ENCODE data around the gene SULT1A1. TPM values are rescaled to one million over a fixed set of nuclear protein-coding genes. Genes with fewer than 3 reads are reported as not detected.
"Not testable (repeated sequence)": the region's sequence is repeated elsewhere in the genome, so short reads cannot be mapped to it uniquely, and the experiment has no call there.

The SULT1A1 gene
- total RNA-seq, 1 donor = 0.27 TPM

DNA sequence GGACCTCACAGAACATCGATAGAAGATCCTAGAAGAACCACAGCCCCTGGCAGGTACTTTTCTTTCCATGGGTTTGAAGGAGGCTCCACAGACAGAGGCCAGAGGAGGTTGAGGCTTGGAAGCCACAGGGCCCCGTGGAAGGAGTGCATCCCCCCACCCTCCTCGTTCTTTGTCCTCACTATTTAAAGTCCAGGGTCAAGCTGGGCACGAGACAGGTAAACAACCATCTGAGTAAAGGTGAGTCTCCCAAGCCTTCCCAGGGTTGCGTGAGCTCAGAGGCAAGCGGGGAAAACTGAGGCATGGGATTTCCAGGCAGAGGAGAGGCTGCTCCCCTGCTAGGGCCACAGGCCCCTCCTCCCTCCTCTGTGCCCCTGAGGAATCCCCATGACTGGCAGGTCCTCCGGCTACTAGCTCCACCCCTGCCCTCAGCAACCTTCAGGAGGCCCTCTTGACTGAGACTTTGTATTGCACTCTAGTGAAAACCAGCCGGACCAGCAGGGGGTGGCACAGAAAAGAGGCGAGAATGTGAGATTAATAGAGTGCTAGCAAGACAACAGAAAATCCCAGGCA is 12.1 kb downstream of the SULT1A1 start:
- TF ChIP-seq, protein P1, sequence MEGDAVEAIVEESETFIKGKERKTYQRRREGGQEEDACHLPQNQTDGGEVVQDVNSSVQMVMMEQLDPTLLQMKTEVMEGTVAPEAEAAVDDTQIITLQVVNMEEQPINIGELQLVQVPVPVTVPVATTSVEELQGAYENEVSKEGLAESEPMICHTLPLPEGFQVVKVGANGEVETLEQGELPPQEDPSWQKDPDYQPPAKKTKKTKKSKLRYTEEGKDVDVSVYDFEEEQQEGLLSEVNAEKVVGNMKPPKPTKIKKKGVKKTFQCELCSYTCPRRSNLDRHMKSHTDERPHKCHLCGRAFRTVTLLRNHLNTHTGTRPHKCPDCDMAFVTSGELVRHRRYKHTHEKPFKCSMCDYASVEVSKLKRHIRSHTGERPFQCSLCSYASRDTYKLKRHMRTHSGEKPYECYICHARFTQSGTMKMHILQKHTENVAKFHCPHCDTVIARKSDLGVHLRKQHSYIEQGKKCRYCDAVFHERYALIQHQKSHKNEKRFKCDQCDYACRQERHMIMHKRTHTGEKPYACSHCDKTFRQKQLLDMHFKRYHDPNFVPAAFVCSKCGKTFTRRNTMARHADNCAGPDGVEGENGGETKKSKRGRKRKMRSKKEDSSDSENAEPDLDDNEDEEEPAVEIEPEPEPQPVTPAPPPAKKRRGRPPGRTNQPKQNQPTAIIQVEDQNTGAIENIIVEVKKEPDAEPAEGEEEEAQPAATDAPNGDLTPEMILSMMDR (IDR thresholded peaks at IDR 0.05; ENCODE audit: insufficient read depth, low read length) = no peak
- H3K4me3 ChIP-seq (ENCODE audit: low read depth, low read length) = no peak overlapping the region
- DNase-seq (ENCODE audit: low read depth) = no peak

GRCh38 chr16:28596840-28597691 is 12.8 kb downstream of the SULT1A1 start, which contains the start of gene SULT1A2:
TSS of gene SULT1A2 (minus strand) at chr16:28597050. CDS start at chr16:28595930, 1,120 bp downstream.
- H3K4me3 ChIP-seq (ENCODE audit: low read depth, low read length) = no peak within 1 kb of the TSS
- peak; percentile 6 for DNase-seq (ENCODE audit: low read depth)
- TF ChIP-seq, protein P1 (IDR thresholded peaks at IDR 0.05; ENCODE audit: insufficient read depth, low read length) = no peak

GRCh38 chr16:28596115-28596630 is 13.7 kb downstream of the SULT1A1 start:
- no peak overlapping the region for H3K4me3 ChIP-seq (ENCODE audit: low read depth, low read length)
- DNase-seq (ENCODE audit: low read depth) = peak; percentile 7

GRCh38 chr16:28595451-28595850 is 14.4 kb downstream of the SULT1A1 start:
- not testable (repeated sequence) for DNase-seq (ENCODE audit: low read depth); H3K4me3 ChIP-seq (ENCODE audit: low read depth, low read length)

More at GRCh38 chr16:28596115-28596630, 13.7 kb downstream of the SULT1A1 start:
- TF ChIP-seq, protein P1 (IDR thresholded peaks at IDR 0.05; ENCODE audit: insufficient read depth, low read length) = no peak

GRCh38 chr16:28592979-28593553 is 16.8 kb downstream of the SULT1A1 start:
- no peak for DNase-seq (ENCODE audit: low read depth)
- TF ChIP-seq, protein P1 (IDR thresholded peaks at IDR 0.05; ENCODE audit: insufficient read depth, low read length) = no peak
- no peak overlapping the region for H3K4me3 ChIP-seq (ENCODE audit: low read depth, low read length)

DNA sequence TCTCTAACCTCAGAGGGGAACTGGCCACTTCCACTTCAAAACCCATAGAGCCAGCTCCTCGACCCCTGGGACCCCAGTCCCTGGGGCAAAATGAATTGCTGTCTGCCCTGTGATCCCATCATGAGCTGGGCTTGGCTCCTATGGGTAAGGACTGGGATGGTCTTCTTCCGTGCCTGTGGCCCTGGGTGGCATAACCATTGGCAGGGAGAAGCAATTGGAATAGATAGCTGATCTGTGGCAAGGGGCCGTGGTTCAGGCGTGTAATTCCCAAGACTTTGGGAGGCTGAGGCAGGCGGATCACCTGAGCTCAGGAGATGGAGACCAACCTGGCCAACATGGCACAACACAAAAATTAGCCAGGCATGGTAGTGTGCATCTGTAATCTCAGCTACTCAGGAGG is 17.3 kb downstream of the SULT1A1 start:
- H3K4me3 ChIP-seq (ENCODE audit: low read depth, low read length) = no peak overlapping the region
- TF ChIP-seq, protein P1 (IDR thresholded peaks at IDR 0.05; ENCODE audit: insufficient read depth, low read length) = no peak
- DNase-seq (ENCODE audit: low read depth) = no peak

- H3K4me3 ChIP-seq (ENCODE audit: low read depth, low read length) = no peak overlapping the region
- TF ChIP-seq, protein P1 (IDR thresholded peaks at IDR 0.05; ENCODE audit: insufficient read depth, low read length) = no peak
- DNase-seq (ENCODE audit: low read depth) = no peak
Observed at GRCh38 chr16:28591355-28591754, 18.5 kb downstream of the SULT1A1 start.
